ENCODE data around the gene PLXDC1.
A peak's percentile ranks its signal among the peaks of the same experiment; 100 is the strongest.

The PLXDC1 gene

DNA sequence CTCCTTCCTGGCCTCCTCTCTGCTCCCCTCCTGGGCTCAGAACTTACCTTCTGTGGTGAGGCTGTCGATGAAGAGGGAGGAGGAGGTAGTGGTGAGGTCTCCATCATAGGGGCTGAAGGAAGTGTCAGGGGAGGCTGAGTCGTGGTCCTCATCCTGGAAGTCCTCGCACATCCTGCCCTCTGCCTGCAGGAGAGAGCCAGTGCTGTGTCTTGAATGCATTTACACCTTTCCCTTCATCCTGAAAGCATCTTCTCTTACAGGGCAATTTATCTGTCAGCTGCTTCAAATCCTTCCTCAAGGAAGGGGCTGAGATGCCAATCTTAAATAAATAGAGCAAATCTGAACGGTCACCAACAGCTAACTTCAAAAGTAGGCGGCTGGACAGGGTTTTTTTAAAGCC, 73.6 kb downstream of the PLXDC1 start:
- Mint-ChIP-seq H3K4me1 (no peaks in the 10 kb centered on the region), H3K9me3 (no peaks in the 10 kb centered on the region), H3K27me3 (peaks cover 0 to 7% of the 10 kb centered on the region in 2 donors), H3K36me3 (no peaks in the 10 kb centered on the region), H3K4me3 (no peak overlapping the region), H3K27ac (no peak overlapping the region)
- ATAC-seq (replicated peaks) (no peak), DNase-seq (no peak)

DNA sequence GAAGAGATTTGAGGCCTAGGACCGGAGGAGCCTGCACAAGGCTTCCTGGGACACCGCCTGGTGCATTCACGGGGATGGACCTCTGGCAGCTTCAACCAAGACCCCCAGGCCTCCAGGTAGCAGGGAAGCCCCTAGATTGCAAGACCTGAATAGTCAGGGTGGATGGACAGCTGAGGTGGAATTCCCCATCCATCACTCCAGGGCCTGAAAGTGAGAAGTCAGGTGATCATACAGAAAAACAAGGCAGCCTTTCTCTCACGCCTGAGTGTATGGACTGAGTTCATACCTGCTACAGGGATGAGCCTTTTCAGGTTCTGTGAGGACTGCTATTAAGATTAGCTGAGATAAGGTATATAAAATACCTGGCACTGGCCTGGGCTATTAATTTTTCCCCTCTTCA, 74.2 kb downstream of the PLXDC1 start:
- Mint-ChIP-seq H3K9me3 (no peaks in the 10 kb centered on the region), H3K27ac (no peak overlapping the region), H3K4me1 (no peaks in the 10 kb centered on the region), H3K36me3 (no peaks in the 10 kb centered on the region), H3K4me3 (no peak overlapping the region), H3K27me3 (peaks cover 0 to 7% of the 10 kb centered on the region in 2 donors)
- ATAC-seq (replicated peaks) (no peak), DNase-seq (no peak)

DNA sequence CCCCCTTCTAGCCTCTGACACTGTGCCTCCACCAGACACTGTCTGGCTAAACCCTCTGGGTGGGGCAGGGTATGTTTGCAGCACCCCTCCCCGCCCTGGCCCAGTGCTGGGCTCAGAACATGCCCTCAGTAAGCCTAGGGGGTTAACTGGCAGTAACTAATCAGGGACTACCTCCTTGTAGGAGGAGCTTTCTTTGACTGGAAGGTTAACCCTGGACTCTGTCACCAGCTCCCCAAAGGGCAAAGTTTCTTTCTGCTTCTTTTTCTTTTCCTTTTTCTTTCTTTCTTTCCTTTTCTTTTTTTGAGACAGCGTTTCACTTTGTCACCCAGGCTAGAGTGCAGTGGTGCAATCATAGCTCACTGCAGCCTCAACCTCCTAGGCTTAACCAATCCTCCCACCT, 76.8 kb downstream of the PLXDC1 start:
- DNase-seq (no peak), ATAC-seq (replicated peaks) (no peak)
- Mint-ChIP-seq H3K27ac (no peak overlapping the region), H3K27me3 (peaks cover under 1 to 9% of the 10 kb centered on the region in 2 donors), H3K36me3 (no peaks in the 10 kb centered on the region), H3K4me3 (no peak overlapping the region), H3K9me3 (no peaks in the 10 kb centered on the region), H3K4me1 (peaks cover 5% of the 10 kb centered on the region in 2 donors)

DNA sequence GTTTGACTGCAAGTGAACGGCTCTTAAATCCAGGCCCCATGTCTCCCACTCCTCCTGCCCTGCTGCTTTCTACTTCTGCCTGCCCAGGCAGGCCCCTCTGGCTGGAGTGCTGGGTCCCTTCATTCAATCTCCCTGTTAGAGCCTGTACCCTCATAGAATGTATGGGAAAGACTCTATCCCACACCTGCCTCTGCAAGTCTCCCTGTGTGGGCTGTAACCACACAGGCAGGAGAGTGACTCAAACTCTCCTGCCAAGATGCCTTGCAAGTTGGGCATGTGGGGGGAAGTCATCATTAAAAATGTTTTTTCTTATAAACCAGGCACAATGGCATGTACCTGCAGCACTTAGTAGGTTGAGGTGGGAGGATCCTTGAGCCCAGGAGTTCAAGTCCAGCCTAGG, 77.5 kb downstream of the PLXDC1 start:
- H3K27ac Mint-ChIP-seq, result no peak overlapping the region
- peaks cover 5 to 14% of the 10 kb centered on the region in 2 donors for H3K27me3 Mint-ChIP-seq
- peaks cover 8 to 9% of the 10 kb centered on the region in 2 donors for H3K4me1 Mint-ChIP-seq
- DNase-seq, result no peak
- H3K9me3 Mint-ChIP-seq, result no peaks in the 10 kb centered on the region
- no peak for ATAC-seq (replicated peaks)
- H3K4me3 Mint-ChIP-seq, result no peak overlapping the region
- H3K36me3 Mint-ChIP-seq, result no peaks in the 10 kb centered on the region

DNA sequence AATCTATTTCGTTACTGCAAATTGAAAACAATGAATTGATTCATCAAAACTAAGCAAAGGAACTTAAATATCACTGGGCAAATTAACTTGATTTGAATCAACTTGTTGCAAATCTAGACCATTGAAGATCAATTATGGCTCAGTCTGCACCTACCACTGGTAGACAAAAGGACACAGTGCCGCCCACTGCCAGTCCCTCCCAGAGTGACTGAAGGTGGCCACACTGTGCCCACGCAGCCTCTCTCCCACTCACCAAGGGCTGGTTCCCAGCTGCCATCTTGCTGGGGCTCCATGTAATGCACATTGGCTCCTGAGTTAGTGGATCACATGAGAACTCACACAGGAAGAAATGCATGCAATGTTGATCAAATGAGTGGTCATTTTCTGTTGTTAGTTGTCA, 78.1 kb downstream of the PLXDC1 start:
- H3K27ac Mint-ChIP-seq, result no peak overlapping the region
- peaks cover 8 to 9% of the 10 kb centered on the region in 2 donors for H3K4me1 Mint-ChIP-seq

DNA sequence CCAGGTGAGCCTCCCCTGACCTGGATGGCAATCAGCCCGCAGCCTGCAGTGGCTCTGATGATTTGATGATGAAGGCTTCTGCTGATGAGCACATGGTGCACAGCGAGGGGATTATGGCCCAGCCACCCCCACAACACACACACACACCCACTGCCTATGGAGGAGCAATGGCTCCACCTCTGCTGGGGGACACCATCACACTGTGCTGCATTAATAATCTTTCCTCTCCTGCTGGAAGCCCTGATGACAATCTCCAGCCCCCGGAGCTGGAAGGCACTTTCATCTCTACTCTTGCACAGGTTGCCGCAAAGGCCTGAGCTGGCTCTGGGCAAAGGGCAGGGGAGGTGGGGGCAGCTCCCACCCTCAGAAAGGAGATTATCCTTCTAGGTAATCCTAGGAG, 79.9 kb downstream of the PLXDC1 start:
- no peak for DNase-seq
- H3K27ac Mint-ChIP-seq, result no peak overlapping the region
- no peak overlapping the region for H3K4me3 Mint-ChIP-seq
- no peaks in the 10 kb centered on the region for H3K36me3 Mint-ChIP-seq
- no peak for ATAC-seq (replicated peaks)
- peaks cover 8 to 9% of the 10 kb centered on the region in 2 donors for H3K4me1 Mint-ChIP-seq
- peaks cover 5 to 14% of the 10 kb centered on the region in 2 donors for H3K27me3 Mint-ChIP-seq
- no peaks in the 10 kb centered on the region for H3K9me3 Mint-ChIP-seq

More for the DNA sequence above, 78.1 kb downstream of the PLXDC1 start:
- Mint-ChIP-seq H3K4me3 (no peak overlapping the region), H3K36me3 (no peaks in the 10 kb centered on the region), H3K9me3 (no peaks in the 10 kb centered on the region), H3K27me3 (peaks cover 5 to 14% of the 10 kb centered on the region in 2 donors)
- DNase-seq, result no peak
- no peak for ATAC-seq (replicated peaks)

DNA sequence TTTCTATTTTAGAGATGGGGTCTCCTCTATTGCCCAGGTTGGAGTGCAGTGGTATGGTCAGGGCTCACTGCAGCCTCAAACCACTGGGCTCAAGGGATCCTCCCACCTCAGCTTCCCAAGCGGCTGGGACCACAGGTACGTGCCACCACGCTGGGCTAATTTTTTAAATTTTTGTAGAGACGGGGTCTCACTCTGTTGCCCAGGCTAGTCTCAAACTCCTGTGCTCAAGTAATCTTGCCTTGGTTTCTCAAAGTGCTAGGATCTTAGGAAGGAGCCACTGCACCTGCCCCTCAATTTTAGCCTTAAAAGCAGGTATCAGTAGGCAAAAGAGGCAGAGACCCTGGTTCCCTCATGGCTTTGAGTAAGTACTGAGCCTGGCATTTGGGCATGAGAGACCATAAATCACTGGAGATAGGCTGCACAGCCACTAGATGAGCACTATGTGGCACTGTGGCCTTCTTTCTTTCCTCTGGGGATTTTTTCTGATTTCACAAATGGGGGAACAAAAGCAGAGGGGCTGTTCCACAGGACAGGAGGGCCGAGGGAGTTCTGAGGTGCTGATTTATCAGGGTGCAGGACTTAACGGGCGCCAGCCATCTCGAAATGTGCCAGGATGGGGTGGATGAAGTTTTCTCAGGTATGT, 82.2 kb downstream of the PLXDC1 start:
- Mint-ChIP-seq H3K36me3 (no peaks in the 10 kb centered on the region), H3K4me1 (peaks cover 8 to 9% of the 10 kb centered on the region in 2 donors), H3K4me3 (no peak overlapping the region), H3K27ac (peak overlapping the region; percentile 77), H3K9me3 (no peaks in the 10 kb centered on the region), H3K27me3 (peaks cover 5 to 7% of the 10 kb centered on the region in 2 donors)
- DNase-seq, result no peak
- ATAC-seq (replicated peaks), result peak; percentile 82 to 87

DNA sequence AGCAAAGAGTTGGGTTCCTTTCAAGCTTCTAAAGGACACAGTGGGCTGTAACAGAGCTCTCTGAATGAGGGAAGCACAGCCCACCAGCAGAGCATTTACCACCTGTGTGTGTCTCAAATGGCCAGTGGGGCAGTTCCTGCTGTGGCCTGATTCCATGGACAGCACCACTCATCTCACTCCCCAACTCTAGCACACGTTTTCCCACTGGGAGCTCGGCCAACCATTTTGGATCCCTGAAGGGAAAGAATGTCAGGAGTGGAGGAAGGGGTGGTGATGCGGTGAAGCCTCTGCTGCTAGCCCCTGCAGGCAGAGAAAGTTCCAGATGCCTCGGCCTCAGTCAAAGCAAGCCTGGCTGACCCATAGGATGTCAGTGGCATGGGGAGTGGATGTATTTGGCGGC, 86.6 kb downstream of the PLXDC1 start:
- DNase-seq (no peak), ATAC-seq (replicated peaks) (no peak)
- peaks cover 5 to 6% of the 10 kb centered on the region in 2 donors for H3K27me3 Mint-ChIP-seq
- no peak overlapping the region for H3K4me3 Mint-ChIP-seq
- H3K9me3 Mint-ChIP-seq, result no peaks in the 10 kb centered on the region
- peaks cover 5% of the 10 kb centered on the region in 2 donors for H3K4me1 Mint-ChIP-seq
- H3K27ac Mint-ChIP-seq, result no peak overlapping the region
- H3K36me3 Mint-ChIP-seq, result no peaks in the 10 kb centered on the region

DNA sequence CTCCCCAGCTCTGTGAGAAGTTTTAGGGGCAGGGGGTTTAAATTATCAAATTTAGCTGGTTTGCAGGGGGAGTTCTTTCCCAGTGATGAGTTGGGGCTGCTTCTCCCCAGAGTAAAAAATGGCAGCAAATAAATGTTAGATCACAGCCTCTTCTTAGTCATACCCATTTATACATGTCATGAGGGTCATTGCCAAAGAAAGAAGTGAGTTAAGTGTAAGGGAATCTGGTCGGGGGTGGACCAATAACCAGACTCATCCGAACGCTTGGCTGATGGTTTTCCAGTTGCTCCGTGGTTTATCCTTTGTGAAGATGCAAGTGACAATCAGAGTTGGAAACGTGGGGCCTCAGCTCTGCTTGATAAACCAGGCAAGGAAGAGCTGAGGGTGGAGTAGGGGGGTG, 87.1 kb downstream of the PLXDC1 start:
- no peak for ATAC-seq (replicated peaks)
- H3K9me3 Mint-ChIP-seq, result no peaks in the 10 kb centered on the region
- no peak for DNase-seq
- H3K4me3 Mint-ChIP-seq, result no peak overlapping the region
- H3K27me3 Mint-ChIP-seq, result peaks cover 2% of the 10 kb centered on the region in 2 donors
- H3K27ac Mint-ChIP-seq, result no peak overlapping the region
- H3K4me1 Mint-ChIP-seq, result peaks cover under 1 to 1% of the 10 kb centered on the region in 2 donors
- no peaks in the 10 kb centered on the region for H3K36me3 Mint-ChIP-seq

DNA sequence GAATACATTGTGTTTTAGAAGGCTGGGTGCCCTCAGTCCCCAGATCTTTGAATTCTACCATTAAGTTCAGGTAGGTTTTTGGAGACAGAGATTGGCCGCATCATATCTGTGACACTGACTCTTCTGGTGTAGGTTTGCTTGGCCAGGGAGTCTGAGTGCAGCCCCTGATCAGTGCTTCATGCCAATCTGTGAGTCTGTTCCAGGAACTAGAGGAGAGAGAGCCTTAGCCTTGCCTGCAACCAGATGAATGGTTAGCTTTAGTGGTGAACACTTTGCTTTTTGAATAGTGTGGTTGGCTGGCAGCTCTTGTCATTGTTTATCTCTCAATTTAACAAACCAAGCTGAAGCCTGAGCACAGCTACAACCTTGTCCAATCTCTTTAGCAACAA, 87.8 kb downstream of the PLXDC1 start:
- no peak overlapping the region for H3K27ac Mint-ChIP-seq
- no peaks in the 10 kb centered on the region for H3K36me3 Mint-ChIP-seq
- H3K4me1 Mint-ChIP-seq, result no peaks in the 10 kb centered on the region
- no peaks in the 10 kb centered on the region for H3K9me3 Mint-ChIP-seq
- DNase-seq (no peak), ATAC-seq (replicated peaks) (no peak)
- no peaks in the 10 kb centered on the region for H3K27me3 Mint-ChIP-seq
- no peak overlapping the region for H3K4me3 Mint-ChIP-seq

DNA sequence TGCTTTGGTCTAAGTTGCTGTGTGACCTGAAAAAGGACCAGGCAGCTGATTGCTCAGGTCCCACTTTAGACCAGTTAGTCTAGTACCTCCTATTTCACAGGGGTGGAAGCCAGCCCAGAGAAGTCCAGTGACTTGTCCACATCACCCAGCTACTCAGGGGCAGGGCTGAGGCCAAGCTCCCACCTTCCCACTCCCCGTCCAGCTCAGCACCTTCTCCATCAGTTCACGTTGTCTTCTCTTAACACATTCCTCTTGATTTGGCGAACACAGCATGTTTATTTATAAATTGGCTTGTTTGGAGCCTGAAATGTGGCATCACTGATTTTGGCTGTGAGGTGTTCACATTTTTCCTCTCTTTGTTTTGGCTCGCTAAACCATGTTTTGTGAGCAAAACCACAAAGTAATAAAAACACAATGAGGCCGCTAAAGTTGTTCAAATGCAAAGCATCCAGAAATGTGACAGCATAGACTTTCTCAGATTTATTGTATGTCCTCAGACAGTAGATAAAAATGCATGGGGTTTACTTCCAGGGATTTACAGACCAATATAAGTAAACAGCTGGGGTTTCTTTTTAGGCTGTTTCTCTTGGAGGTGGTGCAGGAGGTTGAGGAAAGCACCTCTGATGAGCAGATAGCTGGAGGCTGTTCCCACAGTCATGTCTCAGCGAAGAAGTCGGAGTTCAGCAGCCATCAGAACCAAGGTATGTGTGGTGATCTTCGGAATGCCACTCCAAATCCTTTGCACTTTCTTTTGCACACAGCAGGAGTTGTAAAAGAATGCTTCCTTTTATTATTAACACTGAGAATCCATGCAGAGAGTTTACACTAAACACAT, 88.4 kb downstream of the PLXDC1 start:
- no peak overlapping the region for H3K4me3 Mint-ChIP-seq
- DNase-seq (no peak), ATAC-seq (replicated peaks) (no peak)
- no peaks in the 10 kb centered on the region for H3K36me3 Mint-ChIP-seq
- no peaks in the 10 kb centered on the region for H3K4me1 Mint-ChIP-seq
- H3K9me3 Mint-ChIP-seq, result no peaks in the 10 kb centered on the region
- H3K27ac Mint-ChIP-seq, result no peak overlapping the region
- no peaks in the 10 kb centered on the region for H3K27me3 Mint-ChIP-seq

DNA sequence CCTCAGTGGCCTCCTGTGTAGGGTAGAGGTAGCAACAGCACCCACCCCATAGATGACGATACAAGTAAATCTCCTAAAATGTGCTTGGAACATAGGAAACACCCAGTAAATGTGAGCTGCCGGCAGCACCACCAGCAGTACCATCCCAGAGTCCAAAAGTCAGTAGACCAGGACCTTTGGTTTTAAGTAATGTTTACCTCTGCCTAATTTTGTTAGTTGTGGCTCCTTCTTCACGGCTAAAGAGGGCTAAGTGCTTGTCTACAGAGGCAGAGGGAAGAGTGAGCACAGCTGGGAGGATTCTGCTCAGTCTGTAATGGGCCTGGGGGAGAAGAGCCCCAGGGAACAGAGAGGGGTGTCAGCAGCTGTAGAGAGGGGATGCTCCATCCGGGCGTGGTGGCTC, 92.9 kb downstream of the PLXDC1 start:
- H3K4me3 Mint-ChIP-seq, result no peak overlapping the region
- no peaks in the 10 kb centered on the region for H3K36me3 Mint-ChIP-seq
- no peak overlapping the region for H3K27ac Mint-ChIP-seq
- peaks cover 2 to 9% of the 10 kb centered on the region in 2 donors for H3K4me1 Mint-ChIP-seq
- ATAC-seq (replicated peaks), result no peak
- DNase-seq, result no peak
- H3K9me3 Mint-ChIP-seq, result no peaks in the 10 kb centered on the region
- H3K27me3 Mint-ChIP-seq, result peaks cover 0 to 1% of the 10 kb centered on the region in 2 donors

DNA sequence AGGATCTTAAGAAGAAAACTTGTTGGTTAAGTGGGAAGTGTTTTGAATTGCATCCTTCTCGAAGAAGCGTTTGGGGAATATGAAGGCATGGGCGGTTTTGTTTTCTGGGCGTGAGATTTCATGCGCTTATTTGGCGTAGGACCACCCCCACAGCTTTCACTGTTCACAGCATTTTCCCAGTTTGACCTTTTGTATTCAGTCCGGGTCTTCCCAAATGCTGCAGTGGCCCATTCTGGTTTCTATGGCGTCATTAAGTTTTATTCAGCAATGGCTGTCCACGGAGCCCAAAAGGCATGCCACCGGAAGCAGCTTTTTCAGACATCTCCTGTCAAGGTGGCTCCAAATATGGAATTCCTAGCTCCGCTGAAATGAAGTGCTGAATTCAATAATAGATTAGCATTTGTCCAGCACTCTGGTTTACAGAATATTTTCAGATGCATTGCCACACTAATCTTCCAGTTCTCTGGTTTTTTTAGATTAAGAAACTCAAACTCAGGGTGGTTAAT, 93.7 kb downstream of the PLXDC1 start:
- peaks cover 2 to 7% of the 10 kb centered on the region in 2 donors for H3K27me3 Mint-ChIP-seq
- no peak for DNase-seq
- ATAC-seq (replicated peaks), result no peak
- H3K4me1 Mint-ChIP-seq, result peaks cover 2 to 9% of the 10 kb centered on the region in 2 donors
- H3K9me3 Mint-ChIP-seq, result no peaks in the 10 kb centered on the region
- peak overlapping the region; percentile 81 for H3K27ac Mint-ChIP-seq
- H3K4me3 Mint-ChIP-seq, result peak overlapping the region; percentile 79 to 87
- no peaks in the 10 kb centered on the region for H3K36me3 Mint-ChIP-seq

DNA sequence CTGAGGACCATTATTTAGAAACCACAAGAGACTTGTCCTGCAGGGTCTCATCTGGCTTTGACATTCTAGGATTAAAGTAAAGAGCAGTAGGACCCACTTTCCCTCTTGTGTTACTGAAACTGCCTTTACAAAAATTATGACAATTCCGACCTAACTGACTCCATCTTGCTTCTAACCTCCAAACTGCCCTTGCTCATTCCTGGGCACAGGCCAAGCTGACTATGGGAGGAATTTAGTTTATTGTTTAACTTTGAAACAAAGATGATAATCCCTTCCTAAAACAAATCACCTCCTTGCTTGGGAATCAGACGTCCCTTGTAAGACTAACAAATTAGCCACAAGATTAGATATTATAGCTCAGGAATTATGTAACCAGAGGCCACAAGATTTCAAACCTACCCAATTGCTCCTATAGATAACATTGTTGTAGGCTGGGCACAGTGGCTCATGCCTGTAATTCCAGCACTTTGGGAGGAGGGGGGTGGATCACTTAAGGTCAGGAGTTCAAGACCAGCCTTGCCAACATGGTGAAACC, 97.3 kb downstream of the PLXDC1 start:
- ATAC-seq (replicated peaks) (no peak), DNase-seq (no peak)
- Mint-ChIP-seq H3K4me1 (peaks cover 2 to 9% of the 10 kb centered on the region in 2 donors), H3K9me3 (peaks cover 0 to 3% of the 10 kb centered on the region in 2 donors), H3K27me3 (peaks cover 18 to 25% of the 10 kb centered on the region in 2 donors), H3K4me3 (no peak overlapping the region), H3K27ac (no peak overlapping the region), H3K36me3 (no peaks in the 10 kb centered on the region)
